HG03565 (cell line): ENCODE measurements around the gene ETV3L.
"Not testable (repeated sequence)": the region's sequence is repeated elsewhere in the genome, so short reads cannot be mapped to it uniquely, and the experiment has no call there.

Experiments used
- ATAC-seq: cut with Tn5 transposase; IDR thresholded peaks from one replicate; pipeline ENCODE4 v1.9.1; 2021; ENCODE audit warnings: mild to moderate bottlenecking, moderate library complexity; ENCODE audit not compliant: unreplicated experiment

The ETV3L gene

DNA sequence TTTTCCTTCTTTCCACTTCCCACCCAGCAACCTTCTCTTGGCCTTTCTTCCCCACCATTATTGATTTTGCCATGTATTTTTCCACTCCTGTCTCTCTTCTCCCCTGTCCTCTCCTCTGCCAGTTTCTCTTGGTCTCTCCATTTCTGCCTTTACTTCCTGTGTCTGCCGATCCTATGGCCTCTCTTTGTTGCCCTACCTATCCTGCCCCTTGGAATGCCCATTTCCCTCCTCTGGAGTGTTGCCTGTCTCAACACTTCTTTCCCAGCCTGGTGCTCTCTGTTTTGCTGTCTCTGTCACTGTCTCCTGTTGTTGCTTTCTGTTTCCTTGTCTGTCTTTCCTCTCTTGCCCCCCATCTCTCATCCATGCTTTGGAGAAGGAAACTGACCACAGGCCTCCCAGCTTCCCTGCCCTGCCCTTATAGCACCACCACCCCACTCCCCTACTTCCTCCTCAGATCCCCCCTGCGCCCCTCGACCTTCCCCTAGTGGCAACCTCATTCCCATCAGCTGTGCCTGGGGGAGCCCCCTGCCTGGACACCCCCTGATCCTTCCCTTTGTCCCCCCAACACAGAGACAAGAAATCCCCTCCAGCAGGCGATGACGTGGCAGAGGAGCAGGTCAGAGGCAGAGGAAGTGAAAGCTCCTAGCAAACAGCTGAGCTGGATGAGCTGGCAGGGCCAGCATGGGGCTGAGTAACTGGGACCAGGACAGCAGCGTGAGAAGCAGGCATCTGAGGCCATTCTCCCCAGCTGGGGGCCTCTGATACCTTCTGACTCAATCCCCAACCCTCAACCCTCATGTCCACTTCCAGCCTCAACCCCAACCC lies 6.6 kb upstream of the ETV3L start:
- peak; percentile 83 for ATAC-seq

DNA sequence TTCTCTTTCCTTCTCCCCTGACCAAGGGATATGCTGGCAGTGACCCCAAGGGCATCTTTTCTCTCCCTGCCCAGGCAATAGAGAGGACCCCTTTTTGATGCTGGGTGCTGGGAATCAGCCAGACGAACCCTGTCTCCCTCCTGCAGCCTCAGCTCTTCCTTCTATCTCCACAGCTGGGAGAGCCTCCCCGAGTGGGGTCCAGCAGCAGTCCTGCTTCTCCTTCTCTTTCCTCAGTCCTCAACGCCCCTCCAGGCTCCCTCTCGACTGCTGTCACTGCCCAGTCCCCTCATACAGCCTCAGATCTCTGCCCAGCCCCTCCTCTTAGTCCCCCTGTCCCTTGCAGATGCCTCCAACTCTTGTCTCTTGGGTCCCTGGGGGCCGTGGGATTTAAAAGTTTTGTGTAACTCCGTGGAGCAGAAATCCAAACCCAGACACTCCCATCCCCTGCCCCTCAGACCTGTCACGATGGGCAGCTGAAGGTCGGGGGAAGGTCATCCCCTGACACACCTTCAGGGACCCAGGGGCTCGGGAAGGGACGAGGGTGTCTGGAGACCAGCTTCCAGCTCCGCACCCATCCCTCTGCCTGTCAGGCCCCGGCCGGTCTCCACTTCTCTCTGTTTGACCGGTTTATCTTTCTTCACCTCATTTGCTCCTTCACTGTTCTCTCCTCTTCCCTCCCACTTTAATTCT lies 5.8 kb upstream of the ETV3L start:
- ATAC-seq, result no peak

DNA sequence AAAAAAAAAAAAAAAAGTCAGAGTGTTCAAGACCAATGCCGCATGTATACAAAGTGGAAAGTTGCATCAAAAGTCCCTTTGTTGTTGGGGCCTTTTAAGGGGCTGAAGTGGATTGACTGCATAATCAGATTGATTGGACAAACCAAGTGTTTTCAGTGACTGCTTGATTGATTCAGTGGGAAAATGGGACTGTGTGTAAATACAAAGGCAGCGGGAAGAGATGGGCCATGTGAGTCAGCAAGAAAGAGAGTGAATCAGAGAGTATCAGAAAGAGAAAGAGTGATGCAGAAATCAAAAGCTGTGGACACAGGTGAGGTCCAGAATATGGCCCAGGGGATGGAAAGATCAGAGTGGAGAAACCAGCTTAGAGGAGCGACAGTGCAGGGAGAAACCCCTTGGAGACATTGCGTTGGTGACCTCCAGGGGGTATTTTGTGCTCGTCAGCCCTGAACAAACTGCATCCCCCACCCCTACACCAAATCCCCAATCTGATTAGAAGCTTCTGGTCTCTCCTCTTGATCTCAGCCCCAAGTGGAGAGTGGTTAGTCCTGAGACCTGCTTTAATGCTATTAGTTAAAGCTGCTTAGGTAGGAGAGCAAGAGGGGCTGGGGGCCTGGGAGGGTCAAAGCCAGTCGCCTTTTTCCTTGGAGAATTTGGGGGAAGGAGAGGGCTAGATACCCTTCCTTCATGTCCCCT lies 5.1 kb upstream of the ETV3L start:
- ATAC-seq, result no peak

DNA sequence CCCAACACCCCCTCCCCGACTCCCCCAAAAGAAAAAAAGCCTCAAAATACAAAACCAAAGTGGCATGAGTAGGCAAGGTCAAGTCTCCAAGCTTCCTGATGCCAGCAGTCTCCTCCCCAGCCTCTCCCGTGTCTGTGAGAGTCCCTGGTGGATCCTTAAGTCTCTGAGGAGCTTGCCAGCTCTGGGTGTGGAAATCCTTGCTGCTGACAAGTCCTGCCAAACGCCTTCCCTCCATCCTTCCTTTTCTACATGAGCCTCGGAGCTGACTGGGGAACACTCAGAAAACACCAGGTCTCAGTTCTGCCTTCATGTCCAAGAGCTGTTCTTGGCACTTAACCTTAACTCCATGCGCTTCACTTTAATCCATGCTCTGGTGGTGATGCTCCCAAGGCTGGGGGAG lies 3.7 kb upstream of the ETV3L start:
- ATAC-seq, result no peak

DNA sequence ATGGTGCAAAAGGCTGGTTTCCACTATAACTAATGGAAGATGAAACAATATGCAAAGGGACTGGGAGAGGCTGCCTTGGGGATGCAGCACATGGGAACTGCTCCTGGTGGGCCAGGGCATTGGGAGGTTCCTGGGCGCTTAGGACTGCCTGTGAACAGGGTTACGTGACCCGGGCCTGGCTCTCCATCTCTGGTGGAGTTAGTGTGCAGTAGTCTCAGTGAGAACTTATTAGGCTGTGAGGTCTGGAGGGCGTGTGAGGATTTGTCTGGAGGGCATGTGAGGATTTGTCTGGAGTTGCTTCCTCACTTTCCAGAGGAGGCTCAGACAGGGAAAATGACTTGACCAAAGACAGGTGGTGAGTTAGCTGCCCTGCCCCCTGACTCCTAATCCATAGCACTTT lies 1.5 kb upstream of the ETV3L start:
- ATAC-seq, result no peak

DNA sequence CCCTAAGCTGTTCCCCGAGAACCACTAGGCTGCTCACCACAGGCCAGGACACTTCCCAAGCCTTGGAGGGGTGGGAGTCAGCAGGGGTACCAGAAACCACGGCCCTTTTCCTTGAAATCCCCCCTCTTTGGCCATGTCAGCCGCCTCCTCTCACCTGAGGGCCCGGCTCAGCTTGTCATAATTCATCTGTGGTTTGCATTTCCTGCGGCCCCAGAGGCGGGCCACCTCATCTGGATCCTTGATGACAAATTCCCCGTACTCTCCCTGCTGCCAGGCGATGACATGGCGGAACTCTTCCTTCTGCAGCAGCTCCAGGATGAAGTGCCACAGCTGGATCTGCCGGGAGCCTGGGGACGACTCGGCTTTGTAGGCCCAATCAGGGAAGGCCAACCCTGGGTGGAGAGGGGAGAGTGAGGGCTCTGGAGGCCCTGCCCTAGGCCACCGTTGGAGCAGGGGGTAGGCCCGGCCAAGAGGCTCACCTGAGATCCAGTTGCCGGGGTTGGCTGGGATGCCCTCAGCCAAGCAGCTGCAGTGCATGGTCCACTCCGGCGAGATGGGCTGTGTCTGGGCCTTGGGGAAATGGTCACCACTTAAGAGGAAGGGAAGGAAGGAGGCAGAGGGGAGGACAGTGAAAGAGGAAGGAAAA lies 498 bp downstream of the ETV3L start:
- ATAC-seq, result not testable (repeated sequence)

DNA sequence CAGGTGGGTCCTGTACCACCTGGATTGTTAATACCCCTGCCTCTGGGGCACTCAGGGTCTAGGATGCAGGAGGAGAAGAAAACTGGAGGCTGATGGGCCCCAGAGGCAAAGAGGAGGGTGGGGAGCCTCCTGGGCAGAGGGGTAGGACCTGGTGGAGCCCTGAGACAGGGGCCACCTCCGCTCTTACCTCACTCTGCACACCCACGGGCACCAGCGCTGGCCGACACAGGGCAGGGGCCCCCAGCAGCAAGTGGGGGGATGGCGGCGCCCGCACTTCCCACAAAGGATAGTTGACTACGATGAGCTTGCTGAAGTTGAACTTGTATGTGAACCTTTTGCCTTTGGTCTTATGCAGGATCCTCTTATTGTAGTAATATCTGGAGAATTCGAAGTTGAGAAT lies 1.1 kb downstream of the ETV3L start:
- ATAC-seq, result no peak

DNA sequence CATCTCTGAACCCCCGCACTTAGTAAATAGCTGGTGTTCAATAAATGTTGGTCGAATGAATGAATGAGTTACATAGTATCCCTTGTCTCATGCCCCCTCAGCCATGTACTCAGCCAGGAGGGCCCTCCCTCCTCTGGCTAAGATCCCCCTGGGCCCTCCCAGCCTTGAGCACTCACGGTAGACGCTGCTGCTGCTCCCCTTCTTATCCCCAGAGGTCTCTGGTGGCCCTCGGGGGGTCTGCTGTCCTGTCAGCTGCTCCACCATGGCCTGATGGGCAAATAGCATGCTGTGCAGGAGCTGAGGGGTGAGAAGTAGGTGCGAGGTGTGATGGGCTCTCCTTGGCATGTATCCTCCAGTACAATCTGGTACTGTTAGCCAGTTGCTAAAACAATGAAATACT lies 1.9 kb downstream of the ETV3L start:
- ATAC-seq, result no peak

DNA sequence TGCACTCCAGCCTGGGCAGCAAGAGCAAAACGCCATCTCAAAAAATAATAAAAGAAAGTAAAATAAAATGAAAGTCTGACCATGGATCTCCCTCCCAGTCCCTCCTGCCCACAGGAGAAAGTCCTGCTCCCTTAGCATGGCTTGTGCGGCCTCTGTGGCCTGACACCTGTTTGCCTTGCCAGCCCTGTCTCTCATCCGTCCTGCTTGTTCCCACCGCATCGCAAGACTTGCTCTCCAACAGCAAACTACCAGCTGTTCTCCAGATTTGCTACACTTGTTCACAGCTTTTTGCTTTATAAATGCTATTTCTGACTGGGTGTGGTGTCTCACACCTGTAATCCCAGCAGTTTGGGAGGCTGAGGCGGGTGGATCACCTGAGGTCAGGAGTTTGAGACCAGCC lies 2.7 kb downstream of the ETV3L start:
- ATAC-seq, result no peak

DNA sequence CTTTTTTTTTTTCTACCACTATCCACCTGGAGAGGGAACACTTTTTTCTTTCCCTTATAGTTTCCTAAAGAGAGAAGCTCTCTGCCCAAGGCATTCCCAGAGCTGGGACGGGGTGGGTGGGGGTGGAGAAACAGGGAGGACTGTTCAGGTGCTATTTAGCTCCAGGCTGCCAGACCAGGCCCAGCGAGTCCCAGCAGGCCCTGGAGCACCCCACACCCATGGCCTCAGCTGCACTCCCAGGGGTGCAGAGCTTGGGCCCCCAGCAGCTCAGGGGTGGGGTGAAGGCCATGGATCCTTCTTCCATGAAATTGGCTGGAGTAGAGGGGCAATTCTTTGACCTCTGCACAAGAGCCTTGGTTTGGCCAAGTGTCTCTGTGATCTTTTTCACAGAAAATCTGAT lies 4.1 kb downstream of the ETV3L start:
- no peak for ATAC-seq

DNA sequence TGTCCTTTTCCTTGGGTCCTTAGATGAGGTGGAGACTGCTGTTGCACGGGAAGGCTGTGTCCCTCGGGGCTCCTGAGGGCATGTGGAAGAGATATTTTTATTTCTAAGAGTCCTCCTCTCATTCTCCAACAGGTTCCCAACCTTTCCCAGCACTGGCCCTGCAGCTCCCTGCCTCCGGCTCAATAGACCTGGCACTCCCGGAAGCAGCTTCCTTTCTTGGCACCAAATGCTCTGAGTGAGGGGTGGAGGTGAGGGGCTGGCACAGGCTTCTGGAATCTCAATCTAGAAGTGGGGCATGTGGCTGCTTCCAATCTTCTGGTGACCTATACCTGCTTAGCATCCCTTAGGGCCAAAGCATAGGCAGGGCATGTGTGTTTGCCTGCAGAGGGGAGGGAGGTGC lies 4.5 kb downstream of the ETV3L start:
- ATAC-seq, result no peak

DNA sequence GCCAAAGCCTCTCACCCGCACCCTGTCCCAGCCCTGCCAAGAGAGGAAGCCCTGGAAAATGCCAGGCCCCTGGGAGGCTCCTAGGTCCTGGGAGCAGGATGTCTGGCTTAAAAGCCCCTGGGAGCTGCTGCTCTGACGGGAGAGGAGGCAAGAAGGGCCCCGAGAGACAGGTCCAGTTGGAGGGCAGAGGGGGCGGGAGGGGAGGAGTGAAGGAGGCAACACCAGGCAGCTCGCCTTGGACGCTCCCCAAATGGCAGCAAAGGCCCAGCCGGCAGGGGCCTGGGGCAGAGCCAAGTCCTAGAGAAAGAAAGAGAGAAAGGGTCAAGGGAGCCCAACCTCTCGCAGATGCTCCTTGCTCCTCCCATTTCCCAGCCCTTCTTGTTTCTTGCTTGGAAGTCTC lies 6.8 kb downstream of the ETV3L start:
- no peak for ATAC-seq

DNA sequence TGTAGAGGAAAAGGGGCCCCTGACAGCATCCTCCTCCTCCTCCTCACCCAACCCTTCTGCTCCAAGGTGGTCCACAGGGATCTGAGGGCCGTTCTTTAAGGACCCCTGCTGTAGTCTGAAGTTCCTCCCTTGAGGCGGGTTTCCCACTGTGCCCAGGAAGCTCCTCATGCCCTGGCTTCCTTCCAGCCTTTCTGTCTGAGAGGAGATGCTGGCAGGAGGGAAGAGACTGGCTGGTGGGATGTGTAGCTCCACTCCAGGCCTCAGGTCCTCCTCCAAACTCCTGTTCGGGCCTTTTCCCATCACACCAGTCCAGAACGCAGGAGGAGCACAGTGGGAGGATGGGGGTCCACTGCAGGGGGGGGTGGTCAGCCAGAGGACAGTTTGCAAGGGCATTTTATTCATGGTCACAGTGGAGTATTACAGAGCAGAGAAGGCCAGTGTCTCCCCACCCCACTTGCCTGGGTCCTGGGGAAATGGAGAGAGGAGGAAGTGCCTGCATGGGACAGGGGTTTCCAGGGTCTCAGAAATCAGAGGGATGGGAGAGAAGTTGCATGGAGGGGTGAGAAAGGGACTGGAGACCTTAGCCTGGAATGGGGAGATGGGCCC lies 7.8 kb downstream of the ETV3L start:
- ATAC-seq, result no peak

DNA sequence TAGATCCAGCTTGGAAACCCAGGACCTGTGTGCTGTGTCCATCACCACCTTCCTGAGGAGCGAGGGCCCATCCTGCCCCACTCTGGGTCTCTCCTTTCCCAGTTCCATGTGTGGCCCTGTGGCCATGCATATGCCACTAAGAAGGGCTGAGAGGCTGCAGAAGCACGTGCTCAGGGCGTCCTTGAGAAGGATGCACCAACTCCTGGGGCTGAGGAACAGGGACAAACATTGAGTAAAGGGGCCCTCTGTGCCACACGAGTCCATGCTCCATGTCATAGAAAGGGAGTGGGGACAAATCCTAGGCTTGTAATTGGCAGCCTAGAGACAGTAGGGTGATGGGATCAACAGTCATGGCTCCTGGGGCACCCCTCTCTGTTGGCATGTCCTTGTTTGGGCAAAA lies 8.4 kb downstream of the ETV3L start:
- no peak for ATAC-seq

DNA sequence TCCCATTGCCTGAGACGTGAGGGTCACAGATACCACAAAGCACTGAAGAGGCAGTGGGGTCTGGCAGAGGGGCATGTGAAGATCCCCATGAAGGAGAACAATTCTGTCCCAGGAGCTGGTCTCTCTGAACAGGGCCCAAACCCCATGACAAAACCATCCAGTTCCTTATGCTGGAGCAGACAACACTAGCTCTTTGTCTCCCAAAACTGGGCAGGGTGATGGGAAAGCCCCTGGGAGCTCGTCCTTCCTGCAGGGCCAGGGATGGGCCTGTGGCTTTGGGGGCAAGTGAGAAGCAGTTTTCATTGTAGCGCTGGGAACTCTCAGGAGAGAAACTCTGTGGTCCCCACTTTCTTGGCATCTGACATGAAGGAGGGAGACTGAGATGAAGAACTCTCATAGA lies 8.8 kb downstream of the ETV3L start:
- ATAC-seq, result no peak

DNA sequence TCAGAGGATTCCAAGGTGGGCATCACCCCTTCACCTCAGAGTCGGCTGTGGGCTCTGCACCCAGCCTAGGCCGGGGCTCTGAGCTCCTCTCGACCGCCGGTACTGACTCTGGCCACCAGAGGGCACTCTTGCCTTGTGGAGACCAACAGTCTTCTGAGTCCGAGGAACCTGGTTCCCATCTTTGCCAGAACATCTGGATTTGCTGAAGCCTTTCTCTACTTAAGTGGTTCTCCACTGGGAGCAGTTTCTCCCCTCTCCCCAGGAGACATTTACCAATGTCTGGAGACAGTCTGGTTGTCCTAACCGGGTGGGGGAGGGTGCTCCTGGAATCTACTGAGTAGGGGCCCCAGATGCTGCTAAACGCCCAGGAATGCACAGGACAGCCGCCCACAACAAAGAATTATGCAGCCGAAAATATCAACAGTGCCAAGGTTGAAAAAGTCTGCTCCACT lies 9.4 kb downstream of the ETV3L start:
- no peak for ATAC-seq

DNA sequence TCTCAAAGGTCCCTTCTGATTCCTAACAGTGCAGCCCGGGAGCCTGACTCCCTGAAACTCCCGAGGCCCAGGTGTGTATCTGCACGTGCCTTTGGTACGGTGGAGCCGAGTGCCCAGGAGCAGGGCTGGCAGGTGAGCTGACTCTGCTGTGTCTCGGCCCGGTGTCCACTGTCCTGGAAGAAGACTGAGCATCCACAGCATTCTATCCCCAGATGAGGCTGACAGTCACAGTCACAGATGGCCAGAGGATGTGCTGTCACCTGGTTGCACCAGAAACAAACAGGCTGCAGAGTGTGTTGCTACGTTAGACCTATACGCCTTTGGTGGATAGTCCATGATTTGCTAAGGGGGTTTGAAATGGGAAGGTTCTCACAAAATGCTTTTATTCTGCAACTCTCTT lies 9.8 kb downstream of the ETV3L start:
- no peak for ATAC-seq

DNA sequence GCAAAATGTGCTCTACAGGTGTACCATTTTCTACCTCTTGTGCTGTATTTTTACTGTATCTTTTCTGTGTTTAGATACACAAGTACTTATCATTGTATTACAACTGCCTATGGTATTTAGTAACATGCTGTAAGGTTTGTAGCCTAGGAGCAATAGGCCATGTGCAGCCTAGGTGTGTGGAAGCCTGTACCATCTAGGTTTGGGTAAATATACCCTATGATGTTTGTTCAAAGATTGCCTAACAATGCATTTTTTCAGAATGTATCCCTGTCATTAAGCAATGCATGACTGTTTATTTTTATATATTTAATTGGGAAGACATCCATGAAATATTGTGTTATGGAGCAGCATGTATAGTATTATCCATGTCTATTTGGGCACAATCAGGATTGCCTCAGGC lies 11.0 kb downstream of the ETV3L start:
- no peak for ATAC-seq

DNA sequence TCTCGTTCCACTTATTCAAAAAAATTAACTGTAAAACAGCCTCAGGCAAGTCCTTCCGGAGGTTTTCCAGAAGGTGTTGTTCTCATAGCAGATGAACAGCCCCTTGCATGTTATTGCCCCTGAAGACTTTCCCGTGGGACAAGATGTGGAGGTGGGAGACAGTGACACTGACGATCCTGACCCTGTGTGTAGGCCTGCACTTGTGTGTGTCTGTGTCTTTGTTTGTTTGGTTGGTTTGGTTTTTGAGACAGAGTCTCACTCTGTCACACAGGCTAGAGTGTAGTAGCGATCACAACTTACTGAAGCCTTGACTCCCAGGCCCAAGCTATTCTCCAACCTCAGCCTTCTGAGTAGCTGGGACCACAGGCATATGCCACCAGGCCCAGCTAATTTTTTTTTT lies 12.6 kb downstream of the ETV3L start:
- ATAC-seq, result no peak

DNA sequence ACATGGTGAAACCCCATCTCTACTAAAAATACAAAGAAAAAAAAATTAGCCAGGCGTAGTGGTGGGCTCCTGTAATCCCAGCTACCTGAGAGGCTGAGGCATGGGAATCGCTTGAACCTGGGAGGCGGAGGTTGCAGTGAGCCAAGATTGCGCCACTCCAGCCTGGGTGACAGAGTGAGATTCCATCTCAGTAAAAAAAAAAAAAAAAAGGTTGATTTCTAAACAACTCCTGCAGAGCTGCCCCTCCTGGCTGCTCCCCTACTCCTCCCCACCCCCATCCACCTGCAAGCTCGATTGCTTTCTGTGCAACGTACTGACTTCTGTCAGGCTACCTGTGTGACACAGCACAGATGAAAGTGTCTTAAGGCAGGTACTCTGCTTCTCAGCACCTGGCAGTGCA lies 13.3 kb downstream of the ETV3L start:
- ATAC-seq, result no peak

DNA sequence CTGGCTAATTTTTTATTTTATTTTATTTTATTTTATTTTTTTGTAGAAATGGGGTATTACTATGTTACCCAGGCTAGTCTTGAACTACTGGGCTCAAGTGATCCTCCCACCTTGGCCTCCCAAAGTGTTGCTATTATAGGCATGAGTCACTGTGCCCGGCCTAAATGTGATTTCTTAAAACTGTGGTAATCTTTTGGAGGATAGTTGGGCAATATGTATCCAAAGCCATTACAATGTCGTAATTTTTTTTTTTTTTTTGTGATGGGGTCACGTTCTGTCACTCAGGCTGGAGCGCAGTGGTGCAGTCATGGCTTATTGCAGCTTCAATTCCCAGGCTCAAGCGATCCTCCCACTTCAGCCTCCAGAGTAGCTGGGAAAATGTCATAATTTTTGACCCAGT lies 14.2 kb downstream of the ETV3L start:
- no peak for ATAC-seq
